Right renal pelvis (tissue), 4 donors: Measurements from ENCODE around the gene P2RX3. TPM values are rescaled to one million over a fixed set of nuclear protein-coding genes. Genes with fewer than 3 reads are reported as not detected.
"Not testable (repeated sequence)": the region's sequence is repeated elsewhere in the genome, so short reads cannot be mapped to it uniquely, and the experiment has no call there.

Source experiments
- DNase-seq, 4 donors: peaks; one replicate each; pipeline ENCODE4 v3.0.0-alpha.2; 2013; ENCODE audit warnings: low read depth in 4 of 4, low spot score in 3 of 4, missing footprints in 1 of 4
- polyA plus RNA-seq, 4 donors: library from polyadenylated mRNA; unstranded; fragments of 120-200 nt; gene quantifications; one replicate each; pipeline ENCODE4 v1.2.1, GENCODE V29; 2013; ENCODE audit not compliant: insufficient read length in 4 of 4

The P2RX3 gene
- 1 to 10 TPM in 1 of 4 donors, under 1 TPM in 3; 0.42 to 1.5 (median 0.64) TPM for polyA plus RNA-seq

- DNase-seq = no peak
These were observed at the start of gene P2RX3 for GRCh38 chr11:57338142-57338541. P2RX3 (plus strand) TSS chr11:57338352; CDS start chr11:57338551, 199 bp downstream.

- DNase-seq = peak in 2 of 4 donors; percentile 28 to 31
These were observed 49.2 kb upstream of the P2RX3 start for GRCh38 chr11:57288771-57289579.

GRCh38 chr11:57290288-57290687 is 47.9 kb upstream of the P2RX3 start:
- DNase-seq = no peak

- DNase-seq = no peak
These were observed 43.7 kb upstream of the P2RX3 start for GRCh38 chr11:57294225-57295131.

GRCh38 chr11:57296205-57296604 is 41.9 kb upstream of the P2RX3 start:
- DNase-seq = not testable (repeated sequence)

GRCh38 chr11:57297221-57297620 is 40.9 kb upstream of the P2RX3 start:
- no peak for DNase-seq

- DNase-seq = no peak
These were observed 38.9 kb upstream of the P2RX3 start for GRCh38 chr11:57299150-57299737.

- no peak for DNase-seq
These were observed 37.4 kb upstream of the P2RX3 start for GRCh38 chr11:57300785-57301184.

- no peak for DNase-seq
These were observed 36.3 kb upstream of the P2RX3 start for GRCh38 chr11:57301711-57302423.

- no peak for DNase-seq
These were observed 35.7 kb upstream of the P2RX3 start for GRCh38 chr11:57302489-57302888.

- DNase-seq = no peak
These were observed 34.7 kb upstream of the P2RX3 start for GRCh38 chr11:57303280-57303989.

- DNase-seq = no peak
These were observed 34.1 kb upstream of the P2RX3 start for GRCh38 chr11:57303990-57304579.

- DNase-seq = no peak
These were observed 32.6 kb upstream of the P2RX3 start for GRCh38 chr11:57305523-57305922.

GRCh38 chr11:57306161-57306876 is 31.8 kb upstream of the P2RX3 start:
- no peak for DNase-seq

GRCh38 chr11:57306940-57307565 is 31.1 kb upstream of the P2RX3 start:
- DNase-seq = no peak

- no peak for DNase-seq
These were observed 30.4 kb upstream of the P2RX3 start for GRCh38 chr11:57307666-57308270.

GRCh38 chr11:57308426-57309060 is 29.6 kb upstream of the P2RX3 start:
- no peak for DNase-seq
